GM19438 (cell line): ENCODE results near the gene CLSTN2.

Experiments used
- ATAC-seq: cut with Tn5 transposase; IDR thresholded peaks from one replicate; pipeline ENCODE4 v1.9.1; 2021; ENCODE audit warnings: low read depth; ENCODE audit not compliant: unreplicated experiment

Gene CLSTN2

DNA sequence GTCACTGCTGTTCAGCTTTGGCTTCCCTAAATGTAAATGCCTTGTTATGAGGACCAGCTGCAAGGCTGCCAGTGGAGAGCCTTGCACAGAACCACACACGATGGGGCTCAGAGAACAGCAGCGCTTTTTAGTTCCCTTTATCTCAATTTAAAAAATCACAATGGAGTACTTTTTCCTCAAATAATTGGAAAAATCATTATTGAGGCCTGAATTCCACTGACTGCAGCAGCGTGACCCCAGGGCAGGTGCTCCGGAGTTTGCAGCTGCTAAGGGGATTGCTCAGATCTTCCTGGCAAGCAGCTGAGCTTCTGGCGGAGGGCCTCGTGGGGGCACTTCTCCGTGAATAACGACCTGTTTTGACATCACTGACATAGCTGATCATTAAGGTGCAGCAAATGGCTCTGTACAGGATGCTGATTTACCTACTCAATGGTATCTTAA, 497.3 kb downstream of the CLSTN2 start:
- ATAC-seq: no peak

DNA sequence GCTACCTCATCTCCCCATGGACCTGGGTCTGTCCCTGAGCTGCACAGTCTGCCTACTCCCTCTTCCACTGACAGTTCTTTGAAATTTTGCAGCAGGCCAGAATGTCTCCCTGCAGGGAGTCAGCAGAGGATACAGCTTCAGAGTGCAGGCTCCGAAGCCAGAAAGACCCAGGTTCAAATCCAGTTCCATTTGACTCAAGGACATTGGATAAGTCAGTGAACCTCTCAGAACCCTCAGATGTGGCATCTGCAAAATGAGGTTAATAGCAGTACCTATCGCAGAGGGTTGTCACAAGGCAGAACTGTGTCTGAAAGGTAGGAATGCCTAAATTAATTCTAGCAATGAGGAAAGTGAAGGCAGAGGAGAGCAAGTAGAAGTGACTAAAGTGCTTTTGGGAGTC, 498.4 kb downstream of the CLSTN2 start:
- ATAC-seq: no peak

DNA sequence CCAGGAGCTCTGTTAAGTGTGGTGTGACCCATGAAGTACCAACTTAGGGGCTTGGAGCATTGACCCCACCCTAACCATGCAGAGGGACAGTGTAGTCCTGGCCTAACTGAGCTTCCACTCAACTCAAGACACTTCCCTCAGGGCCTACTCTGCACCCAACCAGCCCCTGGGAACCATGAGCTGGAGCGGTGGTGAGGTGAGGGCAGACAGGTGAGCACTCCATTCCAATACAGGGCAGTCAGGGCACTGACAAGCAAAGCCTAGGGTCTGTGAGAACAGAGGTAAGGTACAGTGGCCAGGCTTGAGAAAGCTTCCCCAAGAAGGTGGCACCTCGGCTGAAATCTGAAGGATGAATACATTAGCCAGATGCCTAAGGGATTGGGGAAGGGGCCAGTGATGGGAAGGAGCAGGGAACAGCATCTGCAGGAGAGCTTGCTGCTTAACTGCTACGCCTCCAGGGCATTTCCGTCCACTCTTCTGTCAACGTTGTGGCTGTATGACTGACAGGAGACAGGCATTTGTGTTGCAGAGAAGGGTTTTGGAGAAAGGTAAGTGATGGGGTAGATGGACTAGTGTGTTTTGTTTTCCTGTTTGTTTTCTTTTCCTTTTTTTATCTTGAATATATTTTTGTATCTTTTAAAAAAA, 499.4 kb downstream of the CLSTN2 start:
- no peak for ATAC-seq

DNA sequence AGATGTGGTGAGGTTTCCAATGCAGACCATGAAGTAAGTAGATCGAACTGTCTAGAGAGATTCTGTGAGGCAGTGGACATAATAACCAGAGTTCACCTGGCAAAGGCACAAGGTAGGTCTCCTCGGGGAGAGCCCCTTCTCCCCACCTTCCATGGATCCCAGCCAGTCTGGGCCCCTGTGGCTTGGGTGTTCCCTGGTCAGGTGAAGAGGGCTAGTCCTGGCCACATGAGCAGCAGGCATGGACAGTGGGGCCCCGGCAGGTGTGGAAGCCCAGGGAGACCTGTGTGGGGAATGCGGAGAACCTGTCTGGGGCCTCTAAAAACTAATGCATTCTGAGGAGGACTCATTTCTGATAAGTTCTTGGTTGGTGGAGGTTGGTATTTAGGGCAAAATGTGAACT, 501.4 kb downstream of the CLSTN2 start:
- no peak for ATAC-seq

DNA sequence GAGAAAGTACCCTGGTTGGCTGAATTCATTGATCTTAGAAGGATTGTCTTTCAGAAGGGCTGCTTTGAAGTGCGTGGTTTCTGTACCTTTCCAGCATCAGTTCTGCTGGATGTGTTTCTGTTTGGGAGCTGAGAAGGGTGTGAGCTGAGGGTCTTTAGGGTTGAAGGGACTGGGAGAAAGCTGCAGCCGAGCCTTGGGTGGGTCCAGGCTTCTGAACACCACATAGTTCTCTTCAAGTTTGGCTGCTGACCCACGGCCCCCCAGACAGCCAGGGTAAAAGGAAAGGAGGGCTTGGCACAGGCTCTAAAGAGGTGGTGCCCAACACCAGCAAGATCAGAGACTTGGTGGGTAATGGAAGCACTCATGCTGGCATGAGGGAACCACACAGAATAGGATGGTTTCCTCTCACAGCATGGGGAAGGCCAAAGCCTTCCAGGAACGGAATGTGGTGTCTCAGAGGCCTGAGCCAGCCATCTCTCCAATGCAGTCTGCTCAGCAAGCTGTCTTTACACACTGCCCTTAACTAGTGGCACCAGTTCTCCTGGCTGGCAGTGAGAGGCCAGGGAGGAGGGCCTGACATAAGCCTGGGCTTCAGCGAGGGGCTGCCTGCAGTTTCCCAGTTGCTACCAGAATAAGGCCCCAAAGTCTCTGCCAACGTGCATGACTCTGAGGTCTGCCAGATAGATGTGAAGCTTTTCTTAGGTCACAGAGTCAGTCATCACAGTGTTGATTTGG, 503.9 kb downstream of the CLSTN2 start:
- ATAC-seq: no peak

DNA sequence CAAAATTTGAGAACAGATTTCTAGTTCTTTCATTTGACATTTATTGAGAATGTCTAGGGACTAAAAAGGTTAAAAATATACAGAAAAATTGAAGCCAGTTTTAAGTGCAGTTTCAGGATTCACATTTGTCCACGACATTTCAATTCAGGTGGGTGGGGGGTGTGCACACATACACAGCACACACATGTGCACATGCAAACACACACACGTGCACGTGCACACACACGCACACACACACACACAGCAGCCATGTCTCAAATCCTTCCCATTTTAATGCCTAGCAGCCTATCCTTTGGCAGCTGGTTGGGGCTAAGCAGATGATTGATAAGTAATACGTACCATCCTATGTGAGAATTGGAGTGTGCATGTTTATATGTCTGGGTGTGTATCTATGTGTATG, 504.5 kb downstream of the CLSTN2 start:
- ATAC-seq: no peak

DNA sequence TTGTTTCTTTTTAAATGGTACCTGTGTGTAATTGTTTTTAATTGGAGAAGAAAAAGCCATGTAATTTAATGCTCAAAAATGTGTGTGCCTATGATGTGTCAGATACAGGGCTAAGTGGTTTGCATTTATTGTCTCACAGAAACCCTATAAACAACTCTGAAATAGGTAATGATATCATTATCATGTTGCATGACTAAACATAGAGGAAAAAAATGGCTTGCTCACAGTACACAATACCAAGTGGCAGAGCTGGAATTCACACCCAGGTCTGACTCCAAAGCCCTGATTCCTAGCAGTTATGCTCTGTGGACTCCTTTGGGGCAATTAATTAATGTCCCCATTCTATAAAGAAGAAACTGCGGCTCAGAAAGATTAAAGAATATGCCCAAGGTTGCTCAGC, 505.5 kb downstream of the CLSTN2 start:
- no peak for ATAC-seq

DNA sequence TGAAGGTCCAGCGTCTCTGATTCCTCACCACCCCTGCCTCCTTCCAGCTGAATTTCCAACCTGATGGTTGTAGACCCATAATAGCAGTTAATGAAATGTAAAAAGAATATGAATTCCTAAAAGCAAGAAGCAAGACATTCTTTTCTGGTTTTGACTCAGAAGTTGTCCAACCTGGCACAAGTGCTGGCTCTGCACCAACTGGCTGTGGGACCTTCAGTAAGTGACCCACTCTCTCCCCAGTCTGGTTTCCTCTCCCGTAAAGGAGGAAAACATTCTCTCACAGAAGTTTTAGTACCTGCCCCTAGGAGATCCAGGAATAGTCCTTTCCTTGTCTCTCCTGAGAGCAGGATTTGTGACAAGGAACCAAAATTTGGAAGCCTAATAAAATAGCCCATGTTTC, 506.0 kb downstream of the CLSTN2 start:
- no peak for ATAC-seq

DNA sequence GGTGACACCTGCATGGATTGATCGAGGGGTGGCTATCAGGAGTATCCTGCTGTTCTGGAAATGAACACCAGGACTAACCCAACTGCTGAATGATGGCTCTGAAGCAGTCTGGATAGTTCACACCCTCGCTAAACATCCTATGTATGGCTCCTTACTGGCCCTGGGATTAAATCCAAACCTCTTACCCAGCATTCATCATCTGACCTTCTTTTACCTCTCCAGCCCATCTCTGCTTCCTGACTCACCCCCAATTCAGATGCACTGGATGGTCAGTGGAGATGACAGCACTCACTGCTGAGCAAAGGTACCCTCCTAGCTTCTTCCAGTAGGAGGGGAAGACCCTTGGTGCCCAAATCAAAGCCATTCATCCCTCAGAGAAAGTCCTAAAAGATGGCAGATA, 507.6 kb downstream of the CLSTN2 start:
- no peak for ATAC-seq

DNA sequence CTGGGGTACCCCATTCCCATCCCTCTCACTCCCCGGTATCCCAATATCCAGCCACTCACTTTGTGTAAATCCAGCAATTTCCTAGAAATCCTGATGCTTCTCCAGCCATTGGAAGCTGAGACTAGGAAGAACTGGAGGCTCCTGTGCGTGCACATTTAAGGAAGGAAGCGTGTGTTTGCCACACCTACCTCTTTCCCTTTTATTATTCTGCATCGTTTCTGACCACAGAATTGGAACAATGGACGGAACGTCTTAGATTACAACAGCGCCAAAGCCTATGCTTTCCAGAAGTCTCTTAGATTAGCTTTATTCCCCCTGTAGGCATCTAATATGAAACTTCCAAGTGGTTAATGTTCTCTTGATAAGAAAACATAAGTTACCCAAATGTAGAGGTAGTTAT, 508.1 kb downstream of the CLSTN2 start:
- ATAC-seq: no peak

DNA sequence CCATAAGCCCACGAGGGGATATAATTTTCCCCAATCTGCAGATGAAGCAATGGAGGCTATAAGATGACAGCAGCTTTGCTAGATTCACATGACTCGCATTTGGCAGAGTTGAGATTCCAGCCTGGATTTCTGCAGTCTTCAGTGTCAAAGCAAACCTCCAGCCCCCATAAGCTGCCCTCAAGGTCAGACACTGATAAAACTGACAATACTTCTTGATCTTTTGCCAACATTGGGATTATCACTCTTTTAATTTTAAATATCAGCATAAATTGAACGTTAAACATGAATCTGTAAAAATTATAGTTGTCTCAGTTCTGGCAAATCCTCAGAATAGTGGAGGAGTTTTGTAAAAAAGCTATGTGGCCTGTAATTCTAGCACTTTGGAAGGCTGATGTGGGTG, 508.8 kb downstream of the CLSTN2 start:
- no peak for ATAC-seq

DNA sequence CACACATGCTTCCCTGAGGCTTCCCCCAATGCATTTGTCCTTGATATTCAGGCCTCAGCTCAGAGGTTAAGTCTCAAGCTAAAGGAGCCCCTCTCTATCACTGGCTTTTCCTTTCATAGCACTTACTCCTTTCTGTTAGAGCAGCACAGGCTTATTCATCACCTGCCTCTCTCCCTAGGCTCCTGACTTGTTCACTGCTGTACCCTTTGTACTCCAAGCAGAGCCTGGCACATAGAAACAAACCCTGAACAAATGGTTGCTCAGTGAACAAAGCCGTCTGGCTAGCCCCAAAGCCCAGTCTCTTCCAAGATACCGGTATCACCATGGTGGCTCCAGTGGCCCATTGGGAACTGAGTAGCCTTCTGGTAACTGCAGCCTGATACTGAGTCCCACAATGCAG, 511.7 kb downstream of the CLSTN2 start:
- ATAC-seq: no peak

DNA sequence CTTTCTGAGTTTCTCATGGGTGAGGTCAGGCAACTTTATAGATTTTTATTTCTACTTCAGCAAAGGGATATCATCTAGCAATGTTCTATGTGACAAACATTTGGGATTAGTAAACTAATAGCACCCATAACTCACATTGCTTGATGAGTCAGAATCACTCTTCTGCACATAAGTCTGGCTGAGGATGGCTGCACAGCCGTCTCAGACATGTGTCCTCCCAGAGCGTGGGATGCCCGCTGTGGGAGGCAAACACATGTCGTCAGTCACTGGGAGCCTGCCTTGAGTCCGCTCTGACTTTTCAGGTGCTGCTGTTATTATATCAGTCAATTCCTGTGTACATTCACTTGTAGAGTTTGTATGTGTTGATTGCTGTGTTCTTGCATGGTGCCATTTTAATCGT, 512.2 kb downstream of the CLSTN2 start:
- ATAC-seq: no peak

DNA sequence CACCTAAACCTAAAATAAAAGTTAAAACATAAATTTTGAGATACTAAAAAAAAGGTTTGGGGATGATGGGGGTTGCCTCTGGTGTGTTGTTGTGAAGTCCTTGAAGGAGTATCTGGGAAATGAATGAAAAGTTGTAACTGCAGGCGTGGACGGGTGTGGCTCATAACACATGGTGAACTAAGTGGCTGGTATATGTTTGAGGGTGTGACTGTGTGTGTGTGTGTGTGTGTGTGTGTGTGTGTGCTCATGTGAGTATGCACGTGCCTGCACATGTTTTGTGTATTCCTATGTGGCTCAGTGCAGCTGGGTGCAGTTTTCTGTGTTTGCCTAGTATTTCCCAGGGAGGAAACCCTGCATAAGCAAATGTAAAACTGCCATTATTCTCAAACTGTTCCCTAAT, 513.0 kb downstream of the CLSTN2 start:
- ATAC-seq: no peak

DNA sequence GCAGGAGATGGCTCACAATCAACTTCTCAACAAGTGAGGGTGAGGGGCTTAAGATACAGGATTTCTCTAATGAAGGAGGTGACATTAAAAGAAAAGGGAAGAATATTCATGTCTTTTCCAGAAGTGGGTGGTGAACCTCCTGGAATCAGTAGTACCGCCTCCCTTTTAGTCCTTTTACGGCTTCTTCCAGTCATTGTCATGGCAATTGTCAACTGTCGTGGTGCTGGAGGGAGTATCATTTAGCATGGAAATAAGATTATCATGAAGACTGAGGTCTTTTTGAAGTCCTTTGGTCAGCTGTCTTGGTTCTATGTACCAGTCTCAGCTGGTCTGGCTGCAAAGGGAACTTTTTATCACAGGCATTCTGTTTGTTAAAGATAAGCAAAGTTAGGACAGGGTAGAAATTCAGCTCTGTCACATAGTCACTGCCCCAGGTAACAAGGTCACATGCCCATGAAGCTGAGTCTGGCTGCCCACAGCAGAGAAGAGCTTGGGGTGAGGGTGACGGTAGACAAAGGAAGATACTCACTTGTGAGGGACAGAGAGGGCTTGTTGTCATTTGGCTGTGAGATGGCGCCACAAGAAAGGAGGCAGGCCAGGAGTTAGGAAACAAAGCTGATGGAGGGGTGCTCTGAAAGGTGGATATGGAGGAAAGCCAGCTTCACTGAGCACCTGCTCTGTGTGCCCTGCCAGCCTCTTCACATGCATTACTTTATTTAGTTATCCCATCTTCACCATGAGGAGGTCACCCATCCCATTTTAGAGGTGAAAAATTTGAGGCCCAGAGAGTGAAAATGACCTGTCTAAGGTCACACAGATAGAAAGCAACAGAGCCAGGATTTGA, 514.6 kb downstream of the CLSTN2 start:
- ATAC-seq: no peak

DNA sequence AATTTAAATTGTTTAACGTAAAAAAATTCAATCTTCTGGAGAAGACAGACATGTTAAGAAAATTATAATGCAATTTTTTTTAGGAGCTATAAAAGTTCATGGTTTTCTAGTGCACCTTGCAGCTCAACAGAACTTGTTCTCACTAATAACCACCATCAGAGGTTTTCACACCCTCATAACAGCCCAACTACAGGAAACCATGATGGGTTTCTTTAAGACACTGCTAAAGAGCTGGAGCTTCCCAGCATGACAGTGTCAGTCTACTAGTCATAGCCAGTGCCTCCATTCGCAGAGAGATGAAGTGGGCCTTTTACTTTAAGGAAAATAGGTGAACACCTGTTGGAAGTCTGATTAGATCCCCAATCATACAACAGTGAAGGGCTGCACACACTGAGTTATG, 518.8 kb downstream of the CLSTN2 start:
- no peak for ATAC-seq

DNA sequence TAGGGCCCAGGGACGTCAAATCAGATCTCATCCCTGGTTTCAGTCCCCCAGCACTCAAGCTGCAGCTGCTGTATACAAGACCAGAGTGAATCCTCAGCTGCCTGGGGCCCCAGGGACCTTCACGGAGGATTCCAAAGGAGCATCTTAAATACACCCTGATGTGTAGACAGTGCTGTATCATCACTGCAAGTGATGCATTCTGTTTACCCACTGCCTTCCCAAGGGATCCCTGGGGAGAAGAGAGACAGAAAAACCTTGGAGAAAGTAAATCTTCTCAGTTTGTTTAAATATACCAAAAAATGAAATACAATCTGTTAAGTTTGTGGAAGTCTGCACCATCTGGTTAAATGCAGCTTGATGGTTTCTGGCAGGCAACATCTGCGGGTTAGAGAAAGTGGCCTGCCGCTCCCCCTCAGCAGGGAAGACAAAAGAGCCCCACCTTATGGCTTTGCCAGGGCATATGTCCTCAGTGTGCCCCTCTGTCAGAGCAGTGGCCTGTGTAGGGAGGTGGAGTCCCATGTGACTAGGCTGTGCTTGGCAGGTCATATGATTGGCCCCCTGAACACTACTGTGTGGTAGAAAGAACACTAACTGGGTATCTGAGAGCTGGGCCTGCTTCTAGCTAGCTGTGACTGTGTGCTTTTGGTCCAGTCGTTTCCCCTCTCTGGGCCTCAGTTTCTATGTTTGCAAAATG, 520.7 kb downstream of the CLSTN2 start:
- ATAC-seq: no peak

DNA sequence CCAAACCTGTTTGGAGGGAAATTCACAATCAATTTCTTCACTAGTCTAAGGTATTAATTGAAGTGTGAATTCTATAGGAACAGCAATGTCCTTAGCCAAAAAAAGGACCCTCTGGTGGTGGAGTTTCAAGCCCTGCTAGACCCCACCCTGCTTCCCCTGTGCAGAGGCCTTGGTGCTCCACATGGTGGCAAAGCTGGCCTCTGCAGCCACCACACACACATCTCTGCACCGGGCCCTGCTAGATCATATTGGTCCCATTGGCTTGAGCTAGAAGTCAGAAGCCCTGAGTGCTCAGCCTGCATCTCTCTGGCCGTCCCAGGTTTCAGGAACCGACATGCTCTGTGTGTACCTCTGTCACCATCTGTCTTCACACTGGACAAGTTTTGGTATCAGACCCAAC, 522.0 kb downstream of the CLSTN2 start:
- ATAC-seq: no peak

DNA sequence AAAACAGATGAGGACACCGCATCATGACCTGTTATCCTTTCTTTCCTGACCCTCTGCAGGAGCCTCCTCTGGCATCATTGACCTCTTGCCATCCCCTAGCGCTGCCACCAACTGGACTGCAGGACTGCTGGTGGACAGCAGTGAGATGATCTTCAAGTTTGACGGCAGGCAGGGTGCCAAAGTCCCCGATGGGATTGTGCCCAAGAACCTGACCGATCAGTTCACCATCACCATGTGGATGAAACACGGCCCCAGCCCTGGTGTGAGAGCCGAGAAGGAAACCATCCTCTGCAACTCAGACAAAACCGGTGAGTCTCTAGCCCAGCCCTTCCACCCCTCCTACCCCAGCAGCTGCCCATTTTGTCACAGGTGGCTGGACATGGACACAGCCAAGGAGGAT, 524.5 kb downstream of the CLSTN2 start:
- no peak for ATAC-seq

DNA sequence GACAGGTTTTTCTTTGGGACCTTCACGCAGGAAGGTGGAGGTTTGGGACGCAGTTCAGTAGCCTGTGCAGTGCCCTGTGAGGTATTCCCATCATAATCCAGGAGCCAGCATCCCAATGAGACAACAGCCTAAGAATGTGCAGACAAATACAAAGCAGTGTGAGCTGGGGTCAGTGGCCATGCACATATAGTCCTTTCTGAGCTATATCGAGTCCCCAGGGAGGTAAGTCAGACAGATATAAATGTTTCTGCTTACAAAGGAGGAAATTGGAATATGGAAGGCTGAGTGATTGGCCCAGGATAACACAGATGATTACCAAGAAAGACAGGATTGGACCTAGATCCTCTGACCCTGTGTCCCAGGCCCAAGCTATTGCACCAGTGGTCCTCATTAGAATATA, 526.3 kb downstream of the CLSTN2 start:
- no peak for ATAC-seq

DNA sequence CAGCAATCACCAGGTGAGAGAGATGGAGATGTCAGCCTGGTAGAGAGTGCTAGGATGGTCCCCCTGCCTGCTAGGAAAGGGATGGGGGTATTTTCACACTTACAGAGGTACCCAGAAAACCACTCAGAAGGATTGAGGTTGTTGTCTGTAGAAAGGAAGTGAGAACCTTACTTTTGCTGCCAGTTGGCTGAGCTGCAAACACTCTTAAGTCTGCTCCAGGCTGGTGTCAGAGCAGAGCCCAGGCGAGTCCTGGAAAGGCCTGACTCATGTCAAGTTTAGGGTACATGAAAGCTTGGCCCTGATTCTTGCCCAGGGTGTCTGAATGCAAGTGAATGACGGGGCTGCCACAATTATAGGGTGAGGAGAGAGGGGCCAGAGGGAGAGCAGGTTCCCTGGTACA, 528.4 kb downstream of the CLSTN2 start:
- no peak for ATAC-seq
